Measurements from ENCODE around the gene PDSS1.

DNA sequence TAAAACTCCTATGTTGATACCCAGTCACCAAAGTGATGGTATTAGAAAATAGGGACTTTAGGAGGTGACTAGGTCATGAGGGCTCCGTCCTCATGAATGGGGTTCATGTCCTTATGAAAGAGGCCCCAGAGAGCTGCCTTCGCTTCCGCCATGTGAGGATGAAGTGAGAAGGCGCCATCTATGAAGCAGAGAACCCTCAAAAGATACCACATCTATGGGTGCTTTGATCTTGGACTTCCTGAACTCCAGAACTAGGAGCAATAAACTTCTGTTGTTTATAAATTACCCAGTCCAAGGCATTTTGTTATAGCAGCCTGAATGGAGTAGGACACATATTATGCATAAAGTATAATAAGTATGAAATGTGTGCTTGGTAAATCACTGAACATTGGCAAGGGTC is 8.1 kb upstream of the PDSS1 start:
- TF ChIP-seq, protein P1, sequence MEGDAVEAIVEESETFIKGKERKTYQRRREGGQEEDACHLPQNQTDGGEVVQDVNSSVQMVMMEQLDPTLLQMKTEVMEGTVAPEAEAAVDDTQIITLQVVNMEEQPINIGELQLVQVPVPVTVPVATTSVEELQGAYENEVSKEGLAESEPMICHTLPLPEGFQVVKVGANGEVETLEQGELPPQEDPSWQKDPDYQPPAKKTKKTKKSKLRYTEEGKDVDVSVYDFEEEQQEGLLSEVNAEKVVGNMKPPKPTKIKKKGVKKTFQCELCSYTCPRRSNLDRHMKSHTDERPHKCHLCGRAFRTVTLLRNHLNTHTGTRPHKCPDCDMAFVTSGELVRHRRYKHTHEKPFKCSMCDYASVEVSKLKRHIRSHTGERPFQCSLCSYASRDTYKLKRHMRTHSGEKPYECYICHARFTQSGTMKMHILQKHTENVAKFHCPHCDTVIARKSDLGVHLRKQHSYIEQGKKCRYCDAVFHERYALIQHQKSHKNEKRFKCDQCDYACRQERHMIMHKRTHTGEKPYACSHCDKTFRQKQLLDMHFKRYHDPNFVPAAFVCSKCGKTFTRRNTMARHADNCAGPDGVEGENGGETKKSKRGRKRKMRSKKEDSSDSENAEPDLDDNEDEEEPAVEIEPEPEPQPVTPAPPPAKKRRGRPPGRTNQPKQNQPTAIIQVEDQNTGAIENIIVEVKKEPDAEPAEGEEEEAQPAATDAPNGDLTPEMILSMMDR (IDR thresholded peaks at IDR 0.05), result no peak
- no peak for TF ChIP-seq POLR2A (IDR thresholded peaks at IDR 0.05)
- no peak for TF ChIP-seq EP300 (IDR thresholded peaks at IDR 0.05)
